GM12874 (cell line): ENCODE data around the gene ST7.
A peak's percentile ranks its signal among the peaks of the same experiment; 100 is the strongest.

Experiments used
- CTCF ChIP-seq: IDR thresholded peaks from 2 replicates; pipeline ENCODE4 v1.5.1; 2011; ENCODE audit warnings: low read depth, mild to moderate bottlenecking, control low read depth, low read length, moderate library complexity; ENCODE audit not compliant: insufficient read depth

Gene ST7

DNA sequence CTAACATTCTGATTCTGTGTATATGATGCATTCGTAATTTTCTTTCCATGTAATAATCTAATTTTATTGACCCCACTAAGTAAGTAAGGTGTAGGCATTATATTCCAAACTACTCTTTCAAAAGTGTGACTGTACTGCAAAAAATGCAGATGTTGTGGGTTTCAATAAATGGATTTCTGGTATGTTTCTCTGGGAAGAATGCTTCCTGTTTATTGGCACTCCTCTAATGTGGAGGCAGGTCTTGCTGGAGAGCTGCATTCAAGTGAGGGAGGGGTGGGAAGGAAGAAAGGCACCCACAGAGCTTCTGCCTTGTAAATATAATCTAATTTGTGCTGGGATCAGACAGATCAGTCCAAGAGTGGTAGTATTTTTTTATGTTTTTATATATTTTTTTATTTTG is 23.9 kb downstream of the ST7 start:
- no peak for TF ChIP-seq CTCF

DNA sequence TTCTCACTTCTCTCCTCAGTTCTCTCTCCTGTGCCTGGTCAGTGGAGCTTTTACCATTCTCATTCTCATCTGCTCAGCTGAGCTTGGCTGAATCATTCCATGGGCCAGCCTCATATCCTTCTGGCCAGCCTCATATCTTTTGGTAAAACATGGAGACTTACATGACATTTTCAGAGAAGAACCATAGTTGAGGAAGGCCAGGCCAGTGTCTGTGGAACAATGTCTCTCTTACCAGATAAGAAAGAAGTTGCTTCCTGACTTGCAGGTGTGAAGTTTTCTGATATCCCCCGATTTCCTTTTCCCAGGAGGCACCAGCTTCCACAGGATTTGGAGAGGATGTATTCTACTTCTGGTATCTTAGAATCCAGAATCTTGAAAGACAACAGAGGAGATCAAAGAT is 24.7 kb downstream of the ST7 start:
- no peak for TF ChIP-seq CTCF

GRCh38 chr7:116979430-116979829 is 26.1 kb downstream of the ST7 start:
- TF ChIP-seq CTCF, result no peak

DNA sequence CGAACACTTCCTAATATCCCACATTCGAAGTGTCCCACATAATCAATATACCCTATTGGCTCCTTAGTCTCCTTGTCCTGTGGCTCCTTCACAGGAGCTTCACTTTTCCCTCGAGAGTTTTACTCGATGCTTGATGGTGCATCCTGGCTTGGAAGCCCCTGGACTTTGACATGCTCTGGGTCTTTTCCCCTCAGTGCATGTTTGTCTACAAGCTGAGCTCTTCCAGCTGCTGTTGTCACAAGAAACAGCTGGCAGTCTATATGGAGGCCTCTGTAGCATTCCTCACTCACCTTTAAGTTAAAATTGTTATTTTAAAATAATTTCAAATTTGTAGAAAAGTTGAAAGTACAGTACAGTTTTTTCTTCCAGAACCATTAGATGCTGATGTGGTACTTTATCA is 27.1 kb downstream of the ST7 start:
- no peak for TF ChIP-seq CTCF

- no peak for TF ChIP-seq CTCF
Observed at GRCh38 chr7:116981939-116982338, 28.6 kb downstream of the ST7 start.

- no peak for TF ChIP-seq CTCF
Observed at GRCh38 chr7:116984511-116984910, 31.2 kb downstream of the ST7 start.

DNA sequence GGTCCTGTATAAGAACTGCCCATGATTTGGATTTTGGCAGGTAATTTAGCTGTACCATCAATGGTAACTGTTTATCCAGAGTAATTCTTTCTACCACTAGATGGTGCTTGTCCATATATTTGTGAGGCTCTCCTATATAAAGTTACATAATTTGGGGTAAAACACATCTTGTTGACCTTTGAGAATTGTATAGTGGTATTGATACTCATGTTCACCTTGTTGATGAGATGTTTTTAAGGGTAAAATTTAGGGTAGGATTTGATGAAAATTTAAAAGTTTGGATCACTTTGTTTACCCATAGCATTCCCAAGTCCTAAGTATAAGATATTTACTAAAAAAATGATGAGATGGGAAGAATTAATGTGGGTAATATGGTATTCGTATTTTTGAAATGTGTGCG is 31.6 kb downstream of the ST7 start:
- TF ChIP-seq CTCF, result peak; percentile 37; the same call in 1 of the 2 replicates

GRCh38 chr7:116985575-116985974 is 32.3 kb downstream of the ST7 start:
- no peak for TF ChIP-seq CTCF
